Adrenal gland (tissue), 5 donors: ENCODE data around the gene KRT38.
"Not testable (repeated sequence)": the region's sequence is repeated elsewhere in the genome, so short reads cannot be mapped to it uniquely, and the experiment has no call there.

ENCODE experiments used
- CTCF ChIP-seq, 6 experiments: fragments of 450-650 bp in 4 of 6; fragments of 200-600 bp in 2 of 6; sonication (generic) in 1 of 6; IDR thresholded peaks; 1 replicate in 5 of 6; 2 replicates in 1 of 6; pipeline versions ENCODE4 v1.5.1 to v1.8.0; 2016 to 2021; ENCODE audit warnings: antibody characterized with exemption in 6 of 6, mild to moderate bottlenecking in 2 of 6, moderate library complexity in 1 of 6
- POLR2A ChIP-seq, 2 donors: fragments of 450-650 bp; IDR thresholded peaks; one replicate each; pipeline ENCODE4 v1.6.1; 2017; ENCODE audit warnings: antibody characterized with exemption in 2 of 2, mild to moderate bottlenecking in 2 of 2, moderate library complexity in 1 of 2
- donor health status: DM: no; HTN: no; CAD: no.

DNA sequence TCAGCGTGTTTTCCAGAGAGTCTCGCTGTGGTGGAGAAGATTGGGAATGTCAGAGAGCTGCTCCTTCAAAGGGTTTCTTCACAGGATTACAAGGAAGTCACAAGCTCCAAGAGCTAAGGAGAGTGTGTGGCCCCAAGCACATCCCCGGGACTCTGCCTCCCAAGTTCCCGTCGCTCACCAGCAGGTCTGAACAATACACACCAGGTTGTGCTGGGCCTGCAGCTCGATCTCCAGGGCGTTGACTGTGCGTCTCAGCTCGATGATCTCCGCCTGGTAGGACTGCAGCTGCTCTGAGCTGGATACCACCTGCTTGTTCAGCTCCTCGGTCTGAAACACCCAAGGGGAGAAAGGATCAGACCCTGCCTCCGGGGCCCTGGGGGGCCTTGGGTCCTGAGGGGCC lies 45.7 kb downstream of the KRT38 start:
- not testable (repeated sequence) for TF ChIP-seq POLR2A, CTCF (IDR thresholded peaks at IDR 0.05)
